Panc1 (cell line): ENCODE results near the gene FETUB. TPM values are rescaled to one million over a fixed set of nuclear protein-coding genes. Genes with fewer than 3 reads are reported as not detected.

ENCODE experiments used
- ATAC-seq: fragments of 200-7000 bp; cut with Tn5 transposase; 2 replicates; pipeline ENCODE4 v1.9.1; 2020; ENCODE audit warnings: mild to moderate bottlenecking, moderate library complexity
- BruUV-seq: library from RNA; stranded (reverse); fragments of 400-500 nt; replicated peaks from 2 replicates; lab custom pipeline; 2021; lab: Mats Ljungman, UMichigan
- CTCF ChIA-PET: fragments of 300-600 bp; sonication (Branson Sonifier 250); formaldehyde crosslinking; loops from one replicate; lab custom pipeline; 2022; ENCODE audit warnings: antibody characterized with exemption; lab: Charles Lee
- POLR2A ChIA-PET: fragments of 300-600 bp; sonication (Branson Sonifier 250); formaldehyde crosslinking; loops from one replicate; lab custom pipeline; 2022; ENCODE audit warnings: antibody characterized with exemption; lab: Charles Lee
- DNase-seq: peaks from one replicate; pipeline ENCODE4 v3.0.0-alpha.2; 2010; ENCODE audit warnings: low read depth, low spot score
- H3K27ac ChIP-seq: 2 replicates; pipeline ENCODE4 v1.5.1; 2011; ENCODE audit warnings: mild to moderate bottlenecking, low read length, inconsistent platforms
- H3K27me3 ChIP-seq: fragments of 200-500 bp; sonication (Bioruptor generic); 2 replicates; pipeline ENCODE4 v1.6.0; 2014; ENCODE audit warnings: low read length, inconsistent platforms; ENCODE audit not compliant: control insufficient read depth, insufficient read depth
- H3K36me3 ChIP-seq: fragments of 200-500 bp; sonication (Bioruptor generic); 2 replicates; pipeline ENCODE4 v1.5.1; 2014; ENCODE audit warnings: inconsistent platforms, mild to moderate bottlenecking, low read length, moderate library complexity; ENCODE audit not compliant: control insufficient read depth, insufficient read depth
- H3K4me1 ChIP-seq: 2 replicates; pipeline ENCODE4 v1.5.1; 2011; ENCODE audit warnings: inconsistent platforms, mild to moderate bottlenecking, low read length, moderate library complexity; ENCODE audit not compliant: control insufficient read depth, insufficient read depth
- H3K4me3 ChIP-seq, 2 experiments: 2 replicates each; pipeline ENCODE4 v1.5.1; 2011 to 2012; ENCODE audit warnings: low read depth in 2 of 2, low read length in 2 of 2, mild to moderate bottlenecking in 2 of 2, inconsistent platforms in 1 of 2, moderate library complexity in 1 of 2
- H3K9me3 ChIP-seq: fragments of 200-500 bp; sonication (Bioruptor generic); 2 replicates; pipeline ENCODE4 v1.5.1; 2014; ENCODE audit warnings: low read depth, mild to moderate bottlenecking, inconsistent platforms, low read length, moderate library complexity; ENCODE audit not compliant: control insufficient read depth, insufficient read depth
- POLR2AphosphoS5 ChIP-seq: IDR thresholded peaks from 2 replicates; pipeline ENCODE4 v1.6.1; 2012; ENCODE audit warnings: mild to moderate bottlenecking, low read depth, low read length, moderate library complexity
- SIN3A ChIP-seq: IDR thresholded peaks from 2 replicates; pipeline ENCODE4 v1.6.1; 2012; ENCODE audit warnings: low read depth, mild to moderate bottlenecking, low read length, moderate library complexity, borderline replicate concordance; ENCODE audit not compliant: insufficient read depth
- TCF7L2 ChIP-seq: IDR thresholded peaks from 2 replicates; pipeline ENCODE4 v1.6.1; 2011; ENCODE audit warnings: mild to moderate bottlenecking, low read depth, low read length, inconsistent platforms
- in situ Hi-C: cut with HindIII; loops from 2 replicates; pipeline ENCODE4 v1.10.0; 2016; ENCODE audit warnings: low sequenced_read_pairs, low pct_unique_long_range_greater_than_20kb
- intact Hi-C: fragments of 100-400 bp; cut with micrococcal nuclease; formaldehyde crosslinking; loops from one replicate; pipeline ENCODE4 v1.10.0; 2022; ENCODE audit not compliant: unreplicated experiment
- total RNA-seq: library from RNA; stranded (reverse); gene quantifications from one replicate; pipeline ENCODE4 v1.2.1, GENCODE V29; 2021; ENCODE audit not compliant: unreplicated experiment
- TF ChIP-seq, protein P1 (sequence below): fragments of 450-650 bp; IDR thresholded peaks from 2 replicates; pipeline ENCODE4 v1.5.1; 2017; ENCODE audit warnings: mild to moderate bottlenecking
- TF ChIP-seq, protein P2 (sequence below), 2 experiments: IDR thresholded peaks; 2 replicates each; pipeline ENCODE4 v1.6.1; 2011 to 2012; ENCODE audit warnings: low read depth in 2 of 2, control low read depth in 1 of 2, low read length in 1 of 2, mild to moderate bottlenecking in 1 of 2, moderate library complexity in 1 of 2; ENCODE audit not compliant: insufficient read depth in 1 of 2

Gene FETUB
- total RNA-seq, 1 experiment from 2014 or later = not detected

DNA sequence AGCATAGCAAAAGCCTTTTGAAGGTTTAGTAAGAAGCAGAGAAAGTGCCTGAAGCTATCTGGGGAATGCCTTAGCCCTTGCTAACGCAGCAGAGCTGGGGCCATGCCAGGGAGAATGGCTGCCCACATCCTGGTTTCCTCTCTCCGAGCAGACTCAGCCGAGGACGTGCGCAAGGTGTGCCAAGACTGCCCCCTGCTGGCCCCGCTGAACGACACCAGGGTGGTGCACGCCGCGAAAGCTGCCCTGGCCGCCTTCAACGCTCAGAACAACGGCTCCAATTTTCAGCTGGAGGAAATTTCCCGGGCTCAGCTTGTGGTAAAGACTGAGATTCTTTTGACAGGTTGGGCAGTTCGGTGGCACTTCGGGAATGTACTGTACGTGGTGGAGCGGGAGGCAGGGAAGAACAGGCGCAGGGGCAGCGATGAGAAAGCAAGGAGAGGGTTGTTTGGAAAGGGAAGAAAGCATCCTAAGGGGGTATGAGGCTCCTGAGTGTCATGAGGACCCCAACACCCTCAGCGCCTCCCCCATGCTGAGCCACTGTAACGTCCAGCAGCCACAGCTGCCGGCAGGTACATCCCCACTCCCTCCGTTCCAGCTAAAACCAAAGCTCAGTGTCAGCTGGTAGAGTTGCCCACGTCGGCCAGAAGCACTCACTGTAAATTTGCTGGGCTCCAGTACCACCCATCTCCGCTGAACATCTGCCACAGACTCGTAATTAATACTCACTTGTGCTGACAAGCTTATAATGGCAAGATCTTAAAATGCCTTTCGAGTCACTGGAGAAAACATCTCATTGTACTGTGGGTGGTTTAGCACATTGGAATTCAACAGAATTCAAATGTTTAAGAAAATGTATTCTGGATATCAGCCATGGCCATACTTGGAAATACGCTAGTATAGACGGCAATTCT, 22.9 kb upstream of the FETUB start:
- peak; percentile 78 for DNase-seq
- Histone ChIP-seq H3K27me3 (peaks cover 12% of the 10 kb centered on the region), H3K36me3 (no peaks in the 10 kb centered on the region), H3K9me3 (no peaks in the 10 kb centered on the region), H3K27ac (no peak overlapping the region), H3K4me3 (peak overlapping the region; percentile 6 to 43), H3K4me1 (0 out of 2 replicates have a peak, but pooled peaks cover 6% of the 10 kb centered on the region)
- peak; percentile 98 for ATAC-seq
- no TSS peak for BruUV-seq
- CTCF ChIA-PET = interaction anchor here (0.5 to 2.3 kb wide), 18 partner anchors 9 to 674 kb away, joined by 3 to 6 read pairs (median 4); partner anchors contain the start of genes DNAJB11 and RPL39L
- TF ChIP-seq SIN3A (no peak), POLR2AphosphoS5 (no peak), TCF7L2 (no peak)
- TF ChIP-seq, protein P1, sequence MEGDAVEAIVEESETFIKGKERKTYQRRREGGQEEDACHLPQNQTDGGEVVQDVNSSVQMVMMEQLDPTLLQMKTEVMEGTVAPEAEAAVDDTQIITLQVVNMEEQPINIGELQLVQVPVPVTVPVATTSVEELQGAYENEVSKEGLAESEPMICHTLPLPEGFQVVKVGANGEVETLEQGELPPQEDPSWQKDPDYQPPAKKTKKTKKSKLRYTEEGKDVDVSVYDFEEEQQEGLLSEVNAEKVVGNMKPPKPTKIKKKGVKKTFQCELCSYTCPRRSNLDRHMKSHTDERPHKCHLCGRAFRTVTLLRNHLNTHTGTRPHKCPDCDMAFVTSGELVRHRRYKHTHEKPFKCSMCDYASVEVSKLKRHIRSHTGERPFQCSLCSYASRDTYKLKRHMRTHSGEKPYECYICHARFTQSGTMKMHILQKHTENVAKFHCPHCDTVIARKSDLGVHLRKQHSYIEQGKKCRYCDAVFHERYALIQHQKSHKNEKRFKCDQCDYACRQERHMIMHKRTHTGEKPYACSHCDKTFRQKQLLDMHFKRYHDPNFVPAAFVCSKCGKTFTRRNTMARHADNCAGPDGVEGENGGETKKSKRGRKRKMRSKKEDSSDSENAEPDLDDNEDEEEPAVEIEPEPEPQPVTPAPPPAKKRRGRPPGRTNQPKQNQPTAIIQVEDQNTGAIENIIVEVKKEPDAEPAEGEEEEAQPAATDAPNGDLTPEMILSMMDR = peak; percentile 99
- TF ChIP-seq, protein P2, sequence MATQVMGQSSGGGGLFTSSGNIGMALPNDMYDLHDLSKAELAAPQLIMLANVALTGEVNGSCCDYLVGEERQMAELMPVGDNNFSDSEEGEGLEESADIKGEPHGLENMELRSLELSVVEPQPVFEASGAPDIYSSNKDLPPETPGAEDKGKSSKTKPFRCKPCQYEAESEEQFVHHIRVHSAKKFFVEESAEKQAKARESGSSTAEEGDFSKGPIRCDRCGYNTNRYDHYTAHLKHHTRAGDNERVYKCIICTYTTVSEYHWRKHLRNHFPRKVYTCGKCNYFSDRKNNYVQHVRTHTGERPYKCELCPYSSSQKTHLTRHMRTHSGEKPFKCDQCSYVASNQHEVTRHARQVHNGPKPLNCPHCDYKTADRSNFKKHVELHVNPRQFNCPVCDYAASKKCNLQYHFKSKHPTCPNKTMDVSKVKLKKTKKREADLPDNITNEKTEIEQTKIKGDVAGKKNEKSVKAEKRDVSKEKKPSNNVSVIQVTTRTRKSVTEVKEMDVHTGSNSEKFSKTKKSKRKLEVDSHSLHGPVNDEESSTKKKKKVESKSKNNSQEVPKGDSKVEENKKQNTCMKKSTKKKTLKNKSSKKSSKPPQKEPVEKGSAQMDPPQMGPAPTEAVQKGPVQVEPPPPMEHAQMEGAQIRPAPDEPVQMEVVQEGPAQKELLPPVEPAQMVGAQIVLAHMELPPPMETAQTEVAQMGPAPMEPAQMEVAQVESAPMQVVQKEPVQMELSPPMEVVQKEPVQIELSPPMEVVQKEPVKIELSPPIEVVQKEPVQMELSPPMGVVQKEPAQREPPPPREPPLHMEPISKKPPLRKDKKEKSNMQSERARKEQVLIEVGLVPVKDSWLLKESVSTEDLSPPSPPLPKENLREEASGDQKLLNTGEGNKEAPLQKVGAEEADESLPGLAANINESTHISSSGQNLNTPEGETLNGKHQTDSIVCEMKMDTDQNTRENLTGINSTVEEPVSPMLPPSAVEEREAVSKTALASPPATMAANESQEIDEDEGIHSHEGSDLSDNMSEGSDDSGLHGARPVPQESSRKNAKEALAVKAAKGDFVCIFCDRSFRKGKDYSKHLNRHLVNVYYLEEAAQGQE (IDR thresholded peaks at IDR 0.05; ENCODE audit: insufficient read depth in 1 of 2, low read depth in 2 of 2, low read length in 1 of 2) = peak in 1 of 2 experiments; percentile 57; a peak in 1 of 4 replicates
- in situ Hi-C loops (no loop called here), intact Hi-C loops (loop anchor here (2.0 kb wide), 1 partner anchor 136 kb away; no protein-coding TSS in a partner anchor)
- POLR2A ChIA-PET = interaction anchor here (0.5 to 1.2 kb wide), 2 partner anchors 47 to 132 kb away, joined by 3 read pairs; partner anchors contain the start of gene DNAJB11

DNA sequence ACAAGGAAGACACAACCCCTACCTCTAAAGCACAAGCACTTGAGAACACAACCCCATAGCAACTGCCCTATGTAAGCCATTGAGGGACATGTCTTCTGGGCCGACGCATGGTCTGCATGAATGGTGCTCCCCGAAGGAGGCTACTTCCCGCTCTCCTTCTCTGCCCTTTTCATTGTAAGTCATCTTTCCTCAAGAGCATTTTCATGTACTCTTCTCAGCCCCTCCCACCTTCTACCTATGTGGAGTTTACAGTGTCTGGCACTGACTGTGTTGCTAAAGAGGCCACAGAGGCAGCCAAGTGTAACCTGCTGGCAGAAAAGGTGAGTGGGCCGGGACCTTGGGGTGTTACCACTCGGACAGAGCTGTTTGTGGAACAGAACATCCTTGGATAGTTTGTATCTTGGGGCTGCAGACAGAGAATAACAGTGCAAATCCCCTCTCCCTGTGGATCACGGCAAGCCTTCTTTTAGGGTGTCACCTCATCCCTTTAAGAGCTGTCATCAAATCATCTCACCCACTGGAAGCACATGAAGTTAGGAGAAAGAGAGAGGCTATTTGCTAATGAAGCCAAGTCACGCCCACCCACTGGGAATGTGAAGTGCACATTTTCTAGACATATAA, 21.8 kb upstream of the FETUB start:
- Histone ChIP-seq H3K27me3 (peaks cover 16% of the 10 kb centered on the region), H3K4me3 (no peak overlapping the region), H3K27ac (no peak overlapping the region), H3K9me3 (no peaks in the 10 kb centered on the region), H3K36me3 (no peaks in the 10 kb centered on the region), H3K4me1 (0 out of 2 replicates have a peak, but pooled peaks cover 6% of the 10 kb centered on the region)
- TF ChIP-seq SIN3A (no peak), POLR2AphosphoS5 (no peak), TCF7L2 (no peak)
- TF ChIP-seq, protein P1 = no peak
- TF ChIP-seq, protein P2 (IDR thresholded peaks at IDR 0.05; ENCODE audit: insufficient read depth in 1 of 2, low read depth in 2 of 2, low read length in 1 of 2) = no peak
- no TSS peak for BruUV-seq
- CTCF ChIA-PET = interaction anchor here (0.6 to 0.7 kb wide), 2 partner anchors 113 to 340 kb away, joined by 3 read pairs; no protein-coding TSS in a partner anchor
- ATAC-seq (no peak), DNase-seq (no peak)
- POLR2A ChIA-PET = no interaction called here
- in situ Hi-C loops = no loop called here
- intact Hi-C loops = no loop called here
